NCI-H2196 treated with DMSO at 0.1 percent for 48 hours (cell line): ENCODE results near the gene VDR.
"Not testable (repeated sequence)": the region's sequence is repeated elsewhere in the genome, so short reads cannot be mapped to it uniquely, and the experiment has no call there.

Experiments used
- DNase-seq: peaks from one replicate; lab custom pipeline; 2025; ENCODE audit not compliant: unreplicated experiment; lab: John Stamatoyannopoulos, UW

VDR gene

DNA sequence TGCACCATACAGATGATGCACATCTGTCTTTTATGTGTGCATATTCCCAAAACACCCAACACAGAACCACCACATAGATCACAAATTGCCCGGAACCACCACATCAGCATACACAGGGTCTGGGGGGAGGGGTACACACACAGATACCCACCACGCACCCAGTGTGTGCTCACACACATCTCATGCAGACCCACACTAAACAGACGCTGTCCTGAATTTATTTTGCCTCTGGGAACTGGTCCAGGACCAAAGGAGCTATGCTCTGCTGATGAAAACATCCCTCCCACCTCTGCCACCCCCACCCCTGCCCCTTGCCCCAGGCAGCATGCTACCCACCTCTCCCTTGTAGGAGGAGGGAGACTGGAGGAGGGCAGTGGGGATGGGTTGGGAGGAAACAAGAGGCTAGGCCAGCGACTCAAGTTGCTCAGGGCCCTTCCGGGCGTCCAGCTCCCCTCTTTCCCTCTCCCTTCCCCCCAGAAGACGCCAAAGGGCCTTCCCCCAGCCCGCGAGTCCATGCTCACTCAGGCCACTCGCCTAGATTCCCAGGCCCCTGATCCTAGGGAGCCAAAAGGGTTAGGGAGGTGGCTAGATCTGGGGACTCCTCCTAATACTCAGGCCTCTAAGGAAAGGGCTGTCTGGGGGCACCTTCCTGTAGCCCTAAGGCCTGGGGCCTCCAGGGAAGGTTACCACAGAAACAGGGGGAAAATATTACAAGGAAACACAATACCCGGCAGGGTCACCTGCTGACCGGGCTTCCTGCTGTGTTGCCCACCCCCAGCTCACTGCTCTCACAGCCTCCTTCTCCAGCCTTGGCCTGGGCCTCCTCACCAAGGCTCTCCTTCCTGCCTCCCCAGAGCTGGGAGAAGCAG, 88.2 kb downstream of the VDR start:
- no peak for DNase-seq

DNA sequence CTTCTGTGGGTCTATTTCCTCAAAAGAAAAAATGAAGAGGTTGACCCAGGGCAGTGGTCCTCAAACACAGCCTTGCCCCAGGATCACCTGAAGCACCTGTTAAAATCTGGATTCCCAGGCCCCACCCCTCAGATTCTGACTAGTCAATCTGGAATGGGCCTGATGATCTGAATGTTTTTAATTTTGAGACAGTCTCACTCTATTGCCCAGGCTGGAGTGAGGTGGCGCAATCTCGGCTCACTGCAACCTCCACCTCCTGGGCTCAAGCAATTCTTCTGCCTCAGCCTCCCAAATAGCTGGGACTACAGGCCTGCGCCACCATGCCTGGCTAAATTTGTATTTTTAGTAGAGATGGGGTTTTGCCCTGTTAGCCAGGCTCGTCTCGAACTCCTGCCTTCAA, 89.3 kb downstream of the VDR start:
- DNase-seq = not testable (repeated sequence)

DNA sequence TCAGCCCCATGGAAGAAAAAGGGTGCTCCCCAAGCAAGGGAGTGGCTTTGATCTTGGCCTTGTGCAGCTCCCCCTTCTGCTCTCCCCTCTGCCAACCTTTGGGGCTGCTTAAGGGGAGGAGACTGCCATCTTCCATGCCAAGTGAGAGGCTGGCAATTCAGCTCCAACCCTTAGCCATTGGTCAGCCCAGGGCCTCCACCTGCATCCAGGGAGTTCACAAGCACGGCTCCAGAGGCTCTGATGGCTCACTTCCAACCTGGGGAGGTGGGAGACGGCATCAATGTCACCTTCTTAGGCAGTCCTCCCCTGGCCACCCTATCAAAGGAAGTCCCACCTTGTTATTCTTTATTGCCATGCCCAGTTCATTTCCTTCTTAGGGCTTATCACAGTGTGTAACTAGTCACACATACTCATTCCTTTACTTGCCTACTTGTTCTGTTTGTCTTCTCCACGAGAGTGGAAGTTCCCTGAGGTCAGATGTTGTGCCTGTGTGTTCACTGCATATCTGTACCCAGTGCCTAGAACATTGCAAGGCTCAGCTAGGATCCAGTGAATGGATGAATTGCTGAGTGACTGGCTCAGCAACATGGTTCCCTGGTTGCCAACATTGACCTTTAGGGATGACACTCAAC, 90.1 kb downstream of the VDR start:
- DNase-seq = no peak

DNA sequence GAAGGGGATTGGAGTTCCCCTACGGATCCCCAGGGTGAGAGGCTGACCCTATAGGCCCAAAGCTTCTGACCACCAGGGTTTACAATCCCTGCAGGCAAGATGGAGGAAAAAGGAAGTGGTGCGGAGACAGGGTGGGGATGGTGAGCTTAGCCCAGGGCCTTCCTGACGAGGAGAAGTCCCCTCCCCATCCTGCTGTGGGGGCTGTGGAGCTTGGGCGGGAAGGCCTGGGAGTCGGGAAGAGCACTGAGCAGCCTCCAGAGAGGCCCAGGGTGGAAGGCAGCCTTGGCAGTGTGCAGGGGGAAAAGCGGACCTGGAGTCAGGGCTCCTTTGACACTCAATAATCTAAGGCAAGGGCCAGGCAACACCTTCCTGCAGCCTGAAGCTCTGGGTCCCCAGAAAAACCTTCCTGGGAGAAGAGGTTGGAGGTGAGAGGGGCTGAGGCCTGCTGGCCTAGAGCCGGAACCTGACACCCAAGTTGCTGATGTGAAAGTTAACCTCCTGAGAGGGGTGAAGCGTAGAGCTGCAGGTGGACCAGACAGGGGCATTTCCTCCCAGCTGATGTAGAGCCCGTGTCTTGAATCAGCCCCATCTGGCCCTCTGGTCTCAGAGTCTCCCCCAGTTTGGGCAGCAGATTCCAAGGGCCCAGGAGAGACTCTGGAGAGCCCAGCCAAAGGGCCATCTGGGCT, 91.1 kb downstream of the VDR start:
- no peak for DNase-seq

DNA sequence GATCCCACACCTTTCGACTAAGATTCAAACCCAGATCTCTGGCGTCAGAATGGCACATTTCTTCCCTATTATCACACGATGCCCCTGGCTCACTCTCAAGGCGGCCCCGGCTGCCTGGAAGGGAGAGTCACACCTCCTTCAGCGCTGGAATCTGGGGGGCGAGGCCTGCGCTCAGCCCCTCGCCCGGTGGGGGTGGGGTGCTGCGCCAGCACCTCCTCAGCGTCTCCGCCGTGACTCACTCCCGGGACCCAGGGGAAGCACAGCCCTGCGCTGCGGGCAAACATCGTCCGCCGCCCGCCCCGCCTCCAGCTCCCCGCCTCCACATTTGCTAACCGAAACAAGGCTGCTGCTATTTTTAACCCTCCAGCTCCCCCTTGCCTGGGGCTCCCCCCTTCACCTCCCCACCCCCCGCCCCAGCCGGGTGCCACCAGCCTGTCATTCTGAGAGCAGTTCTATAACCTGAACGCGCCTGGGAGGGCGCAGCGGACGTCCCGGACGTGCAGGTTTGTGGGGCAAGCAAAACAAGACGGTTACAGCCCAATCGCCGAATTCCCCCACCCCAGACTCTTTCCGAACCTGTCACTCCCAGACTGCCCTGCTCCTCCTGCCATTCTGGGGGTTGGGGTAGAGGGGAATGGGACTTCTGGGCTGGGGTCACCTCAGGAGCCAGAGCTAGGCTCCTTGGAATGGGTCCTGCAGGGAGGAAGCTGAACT, 91.8 kb downstream of the VDR start:
- DNase-seq = no peak

DNA sequence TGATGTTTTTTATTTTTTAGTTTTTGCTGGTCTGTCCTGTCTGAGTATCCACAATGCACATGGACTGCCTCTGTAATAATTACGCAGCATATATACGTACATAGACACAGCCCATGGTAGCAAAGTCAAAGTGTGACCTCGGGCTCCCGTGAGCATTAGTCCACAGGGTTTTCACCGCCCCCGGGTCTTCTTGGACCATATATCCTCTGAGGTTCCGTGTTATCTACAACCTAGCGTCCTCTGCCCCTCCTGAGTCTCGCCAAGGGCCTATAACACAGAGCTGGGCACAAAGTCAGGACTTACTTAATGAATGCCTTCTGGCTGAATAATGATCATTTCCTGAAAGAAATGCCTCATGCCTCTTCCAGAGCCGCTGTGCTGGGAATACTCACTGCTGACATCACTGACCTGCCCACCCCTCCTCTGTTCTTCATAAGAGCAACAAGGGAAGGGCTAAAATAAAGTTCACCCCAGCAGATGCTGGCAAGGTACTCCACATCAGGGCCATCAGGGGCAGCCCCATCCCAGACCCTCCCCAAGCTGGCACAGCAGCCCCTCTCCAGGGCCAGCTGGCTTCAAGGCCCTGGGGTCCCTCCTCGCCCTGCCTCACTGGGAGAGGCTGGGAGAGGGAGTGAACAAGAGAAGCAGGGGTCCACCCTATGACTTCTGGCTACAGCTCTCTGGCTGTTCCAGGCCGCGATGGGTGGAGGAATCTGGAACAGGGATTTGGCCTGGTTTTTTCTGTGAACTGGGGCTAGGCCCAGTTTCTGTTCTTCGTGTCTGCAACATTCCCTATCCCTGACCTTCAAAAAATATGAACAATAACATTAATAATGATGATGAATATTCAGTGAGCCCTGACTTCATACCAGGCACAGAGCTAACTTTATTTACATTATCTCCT, 93.0 kb downstream of the VDR start:
- no peak for DNase-seq

DNA sequence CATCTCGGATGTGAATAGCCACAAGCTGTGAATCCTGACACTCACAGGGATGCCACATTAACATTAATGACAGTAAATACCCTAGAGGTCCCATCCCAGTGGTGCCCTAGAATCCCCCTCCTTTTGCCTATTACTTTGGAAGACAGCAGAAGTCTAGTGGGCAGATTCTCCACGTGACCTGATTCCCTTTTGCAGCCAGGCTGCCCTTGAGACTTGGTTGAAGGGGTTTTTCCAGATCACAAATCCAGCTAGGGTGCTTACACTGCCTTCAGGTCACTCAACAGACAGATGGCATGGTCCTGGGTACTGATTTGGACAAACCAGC, 93.8 kb downstream of the VDR start:
- no peak for DNase-seq

DNA sequence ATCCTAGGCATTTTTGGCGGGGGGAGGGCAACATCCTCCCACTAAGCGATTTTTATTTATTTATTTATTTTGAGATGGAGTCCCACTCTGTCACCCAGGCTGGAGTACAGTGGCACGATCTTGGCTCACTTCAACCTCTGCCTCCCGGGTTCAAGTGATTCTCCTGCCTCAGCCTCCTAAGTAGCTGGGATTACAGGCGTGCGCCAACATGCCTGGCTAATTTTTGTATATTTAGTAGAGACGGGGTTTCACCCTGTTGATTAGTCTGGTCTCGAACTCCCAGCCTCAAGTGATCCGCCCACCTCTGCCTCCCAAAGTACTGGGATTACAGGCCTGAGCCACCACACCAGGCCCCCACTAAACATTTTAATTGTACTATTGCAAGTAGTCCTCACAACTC, 95.3 kb downstream of the VDR start:
- DNase-seq = not testable (repeated sequence)

DNA sequence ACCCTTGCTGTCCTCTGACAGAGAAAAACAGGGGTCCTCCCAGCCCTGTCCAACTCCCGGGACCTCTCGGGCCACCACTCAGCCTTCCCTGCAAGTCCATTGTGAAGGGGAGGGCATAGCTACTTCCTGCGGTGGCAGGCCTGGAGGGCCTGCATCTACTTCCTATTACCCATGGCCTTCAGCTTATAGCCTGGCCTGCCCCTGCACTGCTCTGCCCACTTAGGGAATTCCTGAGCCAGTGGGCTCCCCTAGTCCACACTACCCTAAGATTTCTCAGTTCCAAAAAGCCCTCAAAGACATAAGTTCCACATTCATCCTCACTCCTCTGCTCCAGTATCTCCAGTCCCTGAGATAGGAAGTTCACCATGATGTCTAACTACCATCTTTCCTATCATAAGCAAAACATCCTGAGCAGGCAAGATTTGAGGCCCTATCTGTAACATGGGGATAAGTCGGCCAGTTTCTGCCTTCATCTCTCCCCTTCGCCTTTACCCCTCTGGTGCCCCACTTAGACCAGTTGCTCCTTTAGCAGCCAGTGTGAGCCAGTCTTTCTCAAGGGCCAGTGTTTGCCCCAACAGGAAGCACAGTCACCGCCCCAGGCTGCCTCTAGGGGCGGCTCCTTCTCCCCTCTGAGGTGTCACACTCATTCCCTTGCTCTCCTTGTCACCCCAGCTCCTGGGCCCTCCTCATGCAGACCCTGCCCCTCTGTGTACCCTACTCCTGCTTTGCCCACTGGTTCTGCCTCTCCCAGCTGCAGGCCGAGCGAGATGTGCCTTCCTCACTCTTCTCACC, 96.0 kb downstream of the VDR start:
- DNase-seq = no peak

DNA sequence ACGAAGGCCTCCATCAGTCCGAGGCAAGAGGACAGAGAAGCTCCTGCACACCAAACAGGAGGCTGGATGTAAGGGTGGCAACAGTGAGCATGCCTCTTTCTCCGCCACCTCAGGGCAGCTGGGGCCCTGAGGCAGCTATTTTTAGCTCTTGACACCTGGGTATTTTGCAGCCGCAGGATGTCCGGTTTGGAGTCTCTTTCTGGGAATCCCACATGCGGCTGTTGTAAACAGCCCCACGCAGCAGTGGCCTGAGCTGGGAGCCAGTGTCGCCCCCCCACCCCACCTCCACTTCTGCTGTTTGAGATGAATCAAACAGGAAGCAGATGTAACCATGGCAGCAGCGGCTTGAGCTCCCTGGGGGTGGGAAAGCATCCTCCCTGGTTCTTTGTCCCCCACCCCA, 96.7 kb downstream of the VDR start:
- DNase-seq = no peak

DNA sequence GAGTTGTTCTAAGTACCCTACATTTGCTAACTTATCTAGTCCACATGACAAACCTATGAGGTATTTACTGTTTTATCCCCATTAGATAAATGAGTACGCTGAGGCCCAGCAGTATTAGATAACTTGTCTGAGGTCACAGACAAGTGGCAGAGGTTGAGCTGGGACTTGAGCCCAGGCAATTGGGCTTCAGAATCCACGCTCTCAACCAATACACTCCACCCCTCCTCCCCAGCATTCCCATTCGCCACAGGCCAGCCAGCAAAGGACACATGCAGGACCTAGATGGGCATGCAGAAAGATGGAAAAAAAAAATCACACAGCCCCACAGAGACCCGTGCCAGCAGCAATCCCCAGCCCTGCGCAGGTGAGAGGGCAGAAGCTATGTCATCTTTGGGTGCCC, 97.5 kb downstream of the VDR start:
- no peak for DNase-seq

DNA sequence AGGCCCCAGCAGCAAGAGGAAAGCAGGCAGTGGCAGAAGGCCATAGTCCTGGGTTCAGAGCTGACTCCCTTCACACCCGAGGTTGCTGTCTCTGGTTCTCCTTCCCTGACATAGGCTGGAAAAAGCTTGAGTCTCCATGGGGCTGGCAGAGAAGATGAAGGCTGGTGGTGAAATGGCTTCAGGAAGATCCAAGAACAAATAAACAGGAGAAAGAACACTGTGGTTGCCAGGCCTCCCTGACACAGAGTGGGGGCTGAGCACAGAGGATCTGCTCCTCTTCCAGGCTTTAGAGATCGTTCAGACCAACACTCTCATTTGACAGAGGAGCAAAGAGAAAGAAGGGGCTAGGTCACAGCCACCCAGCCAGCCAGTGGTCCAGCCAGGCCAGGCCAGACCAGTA, 99.4 kb downstream of the VDR start:
- DNase-seq = no peak

DNA sequence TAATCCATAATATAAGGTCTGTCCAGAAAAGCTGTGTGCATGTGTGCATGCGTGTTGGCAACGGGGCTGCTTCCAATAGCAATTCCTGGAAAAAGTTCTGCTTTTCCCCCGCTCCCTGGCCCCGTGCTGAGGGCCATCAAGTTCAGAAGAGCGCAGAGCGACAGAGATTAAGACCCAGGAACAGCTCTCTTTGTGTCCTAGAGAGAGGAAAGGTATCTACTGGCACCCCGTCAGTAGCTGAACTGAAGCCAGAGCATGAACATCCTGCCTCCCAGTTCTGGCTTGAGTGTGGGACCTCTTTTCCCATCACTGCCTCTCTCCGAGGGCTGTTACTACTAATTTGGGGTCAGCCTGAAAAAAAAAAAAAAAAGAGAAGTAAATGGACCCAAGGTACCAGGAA, 100.6 kb downstream of the VDR start:
- no peak for DNase-seq

DNA sequence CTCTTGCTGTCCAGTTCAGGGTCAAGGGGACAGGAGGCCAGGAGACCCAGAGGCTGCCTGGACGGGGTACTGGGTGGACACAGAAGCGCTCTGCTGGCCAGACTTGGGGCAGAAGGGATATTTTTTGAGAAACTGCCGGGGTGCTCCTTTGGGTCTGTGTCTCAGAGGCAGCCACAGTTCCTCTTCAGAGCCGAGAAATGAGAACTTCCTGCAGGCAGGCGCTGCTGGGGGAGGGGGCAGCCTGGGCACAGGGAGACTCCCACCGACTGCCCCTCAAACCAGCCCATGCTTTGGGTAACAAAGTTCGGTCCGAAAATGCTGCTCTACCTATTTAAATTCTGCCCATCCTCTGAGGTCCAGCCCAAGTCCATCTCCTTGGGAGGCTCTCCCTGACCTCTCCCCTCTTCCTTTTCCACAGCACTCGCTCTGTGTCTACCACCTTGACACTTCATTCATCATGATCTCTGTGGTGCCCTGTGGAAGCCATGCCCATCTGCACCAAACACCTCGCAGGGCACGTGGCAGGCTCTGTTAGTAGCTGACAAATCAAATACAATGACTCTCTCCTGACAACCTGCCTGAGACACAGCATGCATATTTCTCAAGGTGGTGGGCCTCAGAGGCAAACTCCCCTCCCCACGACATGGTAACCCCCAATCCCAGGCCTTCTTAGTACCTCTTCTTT, 101.5 kb downstream of the VDR start:
- DNase-seq = no peak

DNA sequence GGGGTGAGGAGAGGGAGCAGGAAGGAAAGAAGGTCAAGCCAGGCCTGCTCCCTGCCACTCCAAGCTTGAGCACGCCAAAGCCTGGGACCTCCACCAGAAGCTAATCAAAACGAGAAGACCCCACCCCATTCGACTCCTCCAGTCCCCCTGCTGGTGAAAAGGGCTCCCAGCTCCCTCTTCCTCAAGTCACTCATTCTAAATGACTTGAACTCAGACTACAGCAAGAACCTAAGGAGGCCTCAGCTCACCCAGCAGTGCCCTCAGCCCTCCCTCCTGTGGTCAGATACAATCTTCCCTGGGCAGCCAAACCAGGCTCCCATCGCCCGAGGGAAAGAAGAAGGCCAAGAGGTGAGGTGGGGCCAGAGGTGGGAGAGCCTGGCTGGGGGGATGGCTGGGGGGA, 102.5 kb downstream of the VDR start:
- no peak for DNase-seq

DNA sequence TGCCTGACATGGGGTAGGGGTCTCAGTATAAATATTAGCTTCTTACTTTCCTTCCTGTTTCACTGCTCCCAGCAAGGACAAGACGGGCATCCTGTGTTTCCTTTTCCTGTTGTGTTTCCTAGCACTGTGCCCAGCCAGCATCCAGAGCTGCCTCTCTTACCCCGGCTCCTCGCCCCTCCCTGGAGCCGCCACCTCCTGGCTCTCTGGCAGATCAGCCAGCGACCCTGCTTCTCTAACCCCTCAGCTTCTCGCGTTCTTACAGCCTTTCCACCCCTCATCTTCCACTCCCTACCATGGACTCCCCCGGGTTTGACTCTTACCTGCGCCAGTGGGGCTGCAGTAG, 102.9 kb downstream of the VDR start:
- no peak for DNase-seq

DNA sequence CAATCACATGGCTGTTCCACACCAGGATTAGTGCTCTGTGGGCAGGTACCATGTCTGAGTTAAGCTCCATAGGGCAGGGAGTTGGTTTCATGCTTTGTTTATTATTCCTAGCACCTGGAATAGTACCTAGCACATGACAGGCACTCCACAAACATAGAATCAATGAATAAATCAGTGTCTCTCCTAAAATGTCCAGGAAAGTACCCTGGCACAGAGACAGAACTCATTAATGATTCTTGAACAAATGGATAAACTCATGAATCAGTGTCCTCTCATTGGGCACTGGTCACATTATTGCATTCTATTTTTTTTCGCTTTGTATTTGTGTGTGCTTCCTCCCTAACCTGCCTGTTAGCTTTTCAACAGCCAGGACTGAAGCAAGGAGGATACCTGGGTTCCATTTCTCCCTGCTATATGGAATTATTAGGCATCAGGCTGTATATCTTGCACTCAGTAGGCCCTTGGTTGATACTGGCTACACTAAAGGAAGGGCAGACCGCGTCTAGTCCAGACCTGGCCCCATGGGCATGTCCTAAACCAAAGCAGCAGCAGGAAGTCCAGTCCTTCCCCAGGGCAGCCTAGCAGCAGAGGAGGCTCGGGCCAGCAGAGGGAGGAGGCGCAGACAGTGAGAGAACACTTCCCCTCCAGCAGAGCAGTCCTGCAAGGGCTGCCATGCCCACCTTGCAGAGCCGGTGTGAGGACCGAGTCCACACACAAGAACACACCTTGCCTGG, 103.5 kb downstream of the VDR start:
- no peak for DNase-seq

DNA sequence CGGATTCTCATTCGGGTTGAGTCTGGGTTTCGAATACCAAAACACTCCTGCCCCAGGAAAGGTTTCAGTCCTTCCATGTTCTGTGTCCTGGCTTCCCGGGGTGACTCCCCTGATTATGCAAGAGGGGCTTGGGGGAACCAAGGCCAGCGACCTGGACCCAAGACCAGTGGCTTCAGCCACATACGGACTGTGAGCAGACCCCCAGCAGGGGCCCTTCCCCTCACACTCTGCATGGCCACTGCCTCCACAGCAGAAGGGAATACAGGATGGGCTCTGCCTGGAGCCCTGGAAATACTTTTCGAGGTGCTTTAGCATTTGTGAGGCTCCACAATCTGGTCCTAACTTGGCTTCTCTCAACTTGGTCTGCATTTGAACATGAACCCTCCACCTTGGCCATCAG, 104.2 kb downstream of the VDR start:
- DNase-seq = no peak
